Fibroblast of villous mesenchyme (primary cell): ENCODE data around the gene CRBN. TPM values are rescaled to one million over a fixed set of nuclear protein-coding genes. Genes with fewer than 3 reads are reported as not detected.

Experiments
- DNase-seq: peaks from one replicate; pipeline ENCODE4 v3.0.0-alpha.2; 2010; ENCODE audit warnings: low read depth
- H3K4me3 ChIP-seq: 2 replicates; pipeline ENCODE4 v1.5.1; 2011; ENCODE audit warnings: low read depth, mild to moderate bottlenecking, low read length
- CTCF ChIP-seq: IDR thresholded peaks from 2 replicates; pipeline ENCODE4 v1.5.1; 2012; ENCODE audit warnings: low read depth, mild to moderate bottlenecking, low read length; ENCODE audit not compliant: insufficient read depth
- total RNA-seq: library from RNA; depleted of rRNA; stranded (reverse); fragments of >200 nt; gene quantifications from 2 replicates; pipeline ENCODE4 v1.2.3, GENCODE V29; 2012

CRBN gene
- total RNA-seq, 1 donor: 40.2 TPM

GRCh38 chr3:3209057-3209456 lies 29.6 kb upstream of the CRBN start:
- no peak overlapping the region for H3K4me3 ChIP-seq
- no peak for TF ChIP-seq CTCF
- DNase-seq: no peak

- no peak for DNase-seq
- TF ChIP-seq CTCF: no peak
- H3K4me3 ChIP-seq: no peak overlapping the region
These were observed 22.1 kb upstream of the CRBN start for GRCh38 chr3:3201611-3202010.

GRCh38 chr3:3200632-3201212 lies 21.2 kb upstream of the CRBN start:
- TF ChIP-seq CTCF: peak; percentile 72
- peak; percentile 66 for DNase-seq

GRCh38 chr3:3199306-3199705 lies 19.8 kb upstream of the CRBN start:
- no peak for DNase-seq
- H3K4me3 ChIP-seq: no peak overlapping the region
- no peak for TF ChIP-seq CTCF

More at GRCh38 chr3:3200632-3201212, 21.2 kb upstream of the CRBN start:
- no peak overlapping the region for H3K4me3 ChIP-seq

GRCh38 chr3:3196148-3196861 lies 16.8 kb upstream of the CRBN start:
- DNase-seq: peak; percentile 3

DNA sequence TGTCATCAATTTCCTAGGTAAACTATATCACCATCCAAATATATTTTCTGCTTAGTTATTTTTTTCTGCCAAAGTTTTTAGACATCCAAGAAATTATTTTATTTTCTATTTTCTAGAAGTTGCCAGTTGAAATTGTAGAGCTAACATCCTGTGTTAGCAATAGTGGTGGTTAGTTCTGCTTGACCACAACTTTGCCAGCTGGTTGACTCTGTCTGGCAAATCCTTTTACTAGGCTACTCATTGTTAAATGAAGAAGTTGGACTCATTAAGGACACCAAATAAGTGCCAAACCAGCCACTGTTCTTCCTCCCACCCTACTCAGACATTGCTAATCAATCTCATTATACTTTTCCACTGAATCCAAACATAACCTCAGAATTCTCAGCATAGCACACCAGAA lies 15.4 kb upstream of the CRBN start:
- H3K4me3 ChIP-seq: no peak overlapping the region
- no peak for DNase-seq
- TF ChIP-seq CTCF: no peak

More at GRCh38 chr3:3196148-3196861, 16.8 kb upstream of the CRBN start:
- H3K4me3 ChIP-seq: no peak overlapping the region
- TF ChIP-seq CTCF: peak; percentile 49
